ENCODE measurements around the gene EFHC1. TPM values are rescaled to one million over a fixed set of nuclear protein-coding genes. Genes with fewer than 3 reads are reported as not detected.

Gene EFHC1
- total and polyA plus RNA-seq, 2 experiments from 2014 or later = 24.3 to 28.0 TPM

DNA sequence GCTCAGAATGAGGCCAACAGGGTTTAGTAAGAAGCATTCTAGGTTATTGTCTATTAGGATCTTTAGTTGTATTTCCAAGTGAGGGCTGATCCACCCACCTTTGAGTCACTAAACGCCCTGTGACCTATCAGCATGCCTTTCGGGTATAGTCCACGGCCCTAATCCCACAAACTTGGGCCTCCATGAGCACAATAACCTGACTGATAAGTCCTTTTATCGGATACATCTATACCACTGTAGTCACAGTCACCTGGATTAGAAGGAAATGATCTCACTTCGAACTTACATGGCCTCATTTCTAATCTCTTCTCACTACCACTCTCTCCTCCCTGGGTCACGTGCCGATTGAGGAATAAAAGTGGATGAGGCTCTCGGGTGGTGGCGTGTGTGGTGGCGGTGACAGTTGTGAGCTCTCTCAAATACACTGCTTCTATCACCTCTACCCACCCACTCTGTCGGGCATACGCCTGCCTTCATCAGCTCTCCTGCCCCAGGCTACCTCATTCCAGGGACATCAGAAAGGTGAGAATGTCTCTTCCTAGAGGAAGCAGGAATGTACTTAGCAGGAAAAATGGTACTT lies 91.5 kb downstream of the EFHC1 start (continued):
- TF ChIP-seq ZNF462 (CRISPR knock-in tag; IDR thresholded peaks at IDR 0.05) (no peak), ETS1 (IDR thresholded peaks at IDR 0.05) (no peak), ZNF331 (CRISPR knock-in tag; IDR thresholded peaks at IDR 0.05; ENCODE audit: low read depth) (no peak)

GRCh38 chr6:52512199-52512598 lies 92.1 kb downstream of the EFHC1 start:
- Histone ChIP-seq H3K36me3 (ENCODE audit: insufficient read depth) (peaks cover 3% of the 10 kb centered on the region; the same call in 1 of the 2 replicates), H3K4me1 (ENCODE audit: insufficient read depth) (peaks cover 8% of the 10 kb centered on the region), H3K9me2 (ENCODE audit: insufficient read depth) (no peaks in the 10 kb centered on the region), H3K4me2 (no peak overlapping the region), H4K20me1 (replicated peaks; ENCODE audit: insufficient read depth) (0 out of 2 replicates have a peak, but pooled peaks cover 2% of the 10 kb centered on the region), H3K4me3 (no peak overlapping the region), H3F3A (replicated peaks; ENCODE audit: low read depth) (no peaks in the 10 kb centered on the region), H3K27ac (ENCODE audit: low read depth) (no peak overlapping the region), H2AFZ (no peak overlapping the region), H3K27me3 (ENCODE audit: insufficient read depth) (no peaks in the 10 kb centered on the region), H3K79me2 (replicated peaks; ENCODE audit: insufficient read depth) (no peaks in the 10 kb centered on the region)
- no peak overlapping the region for H3K4me3 Mint-ChIP-seq
- no peaks in the 10 kb centered on the region for H3K9me3 Mint-ChIP-seq
- DNase-seq (ENCODE audit: low spot score) = no peak
- H3K36me3 Mint-ChIP-seq (ENCODE audit: low read depth) = peaks cover 41% of the 10 kb centered on the region
- peaks cover 39% of the 10 kb centered on the region for H3K4me1 Mint-ChIP-seq
- peaks cover 9% of the 10 kb centered on the region for H3K27me3 Mint-ChIP-seq (ENCODE audit: insufficient read depth, low read depth, poor library complexity)
- no peak for ATAC-seq
- peak overlapping the region; percentile 71 for H3K27ac Mint-ChIP-seq
- no peak for TF ChIP-seq ZNF462 (CRISPR knock-in tag; IDR thresholded peaks at IDR 0.05)

All from GM23338 (cell line).